ENCODE data around the gene C12orf56. TPM values are rescaled to one million over a fixed set of nuclear protein-coding genes. Genes with fewer than 3 reads are reported as not detected.

C12orf56 gene
- total RNA-seq, 1 experiment from 2014 or later = 9.3 TPM

DNA sequence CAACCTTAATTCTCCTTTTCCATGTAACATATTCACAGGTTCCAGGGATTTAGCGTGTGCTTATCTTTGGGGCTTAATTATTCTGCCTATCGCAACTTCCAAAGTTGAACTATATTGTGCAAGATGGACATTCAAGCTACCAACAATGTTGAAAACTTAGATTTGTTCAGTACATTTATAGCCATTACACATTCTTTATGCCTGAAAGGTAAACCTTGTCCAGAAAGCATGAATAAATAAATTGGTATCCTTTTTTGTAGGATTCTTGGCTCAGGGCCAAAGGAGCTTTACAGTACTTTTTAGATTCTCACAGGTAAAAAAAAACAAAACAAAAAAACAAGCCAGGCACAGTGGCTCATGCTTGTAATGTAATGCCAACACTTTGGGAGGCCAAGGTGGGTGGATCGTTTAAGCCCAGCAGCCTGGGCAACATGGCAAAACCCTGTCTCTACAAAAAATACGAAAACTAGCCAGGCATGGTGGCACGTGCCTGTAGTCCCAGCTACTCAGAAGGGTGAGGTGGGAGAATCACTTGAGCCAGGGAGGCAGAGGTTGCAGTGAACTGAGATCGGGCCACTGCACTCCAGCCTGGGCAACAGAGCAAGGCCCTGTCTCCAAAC, 3.3 kb downstream of the C12orf56 start:
- Mint-ChIP-seq H3K4me3 (ENCODE audit: unreplicated experiment) (no peak overlapping the region), H3K4me1 (ENCODE audit: low read depth, unreplicated experiment) (no peaks in the 10 kb centered on the region), H3K27ac (ENCODE audit: unreplicated experiment) (no peak overlapping the region), H3K36me3 (ENCODE audit: insufficient read depth, unreplicated experiment) (no peaks in the 10 kb centered on the region), H3K9me3 (ENCODE audit: unreplicated experiment) (no peaks in the 10 kb centered on the region), H3K27me3 (ENCODE audit: insufficient read depth, unreplicated experiment) (no peaks in the 10 kb centered on the region)
- intact Hi-C loops (cut with micrococcal nuclease; ENCODE audit: unreplicated experiment) = no loop called here
- DNase-seq = no peak
- TF ChIP-seq, protein P1, sequence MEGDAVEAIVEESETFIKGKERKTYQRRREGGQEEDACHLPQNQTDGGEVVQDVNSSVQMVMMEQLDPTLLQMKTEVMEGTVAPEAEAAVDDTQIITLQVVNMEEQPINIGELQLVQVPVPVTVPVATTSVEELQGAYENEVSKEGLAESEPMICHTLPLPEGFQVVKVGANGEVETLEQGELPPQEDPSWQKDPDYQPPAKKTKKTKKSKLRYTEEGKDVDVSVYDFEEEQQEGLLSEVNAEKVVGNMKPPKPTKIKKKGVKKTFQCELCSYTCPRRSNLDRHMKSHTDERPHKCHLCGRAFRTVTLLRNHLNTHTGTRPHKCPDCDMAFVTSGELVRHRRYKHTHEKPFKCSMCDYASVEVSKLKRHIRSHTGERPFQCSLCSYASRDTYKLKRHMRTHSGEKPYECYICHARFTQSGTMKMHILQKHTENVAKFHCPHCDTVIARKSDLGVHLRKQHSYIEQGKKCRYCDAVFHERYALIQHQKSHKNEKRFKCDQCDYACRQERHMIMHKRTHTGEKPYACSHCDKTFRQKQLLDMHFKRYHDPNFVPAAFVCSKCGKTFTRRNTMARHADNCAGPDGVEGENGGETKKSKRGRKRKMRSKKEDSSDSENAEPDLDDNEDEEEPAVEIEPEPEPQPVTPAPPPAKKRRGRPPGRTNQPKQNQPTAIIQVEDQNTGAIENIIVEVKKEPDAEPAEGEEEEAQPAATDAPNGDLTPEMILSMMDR (IDR thresholded peaks at IDR 0.05; ENCODE audit: insufficient read depth in 1 of 2, low read depth in 1 of 2, low read length in 1 of 2, severe bottlenecking in 1 of 2, unreplicated experiment in 1 of 2) = no peak
- no TSS peak for BruUV-seq (replicated peaks)
- ChIA-PET POLR2A (no interaction called here), CTCF (no interaction called here)
- Histone ChIP-seq H3K9me3 (no peaks in the 10 kb centered on the region), H3K27me3 (replicated peaks; ENCODE audit: control insufficient read depth, insufficient read depth, low read length) (no peaks in the 10 kb centered on the region), H3K4me1 (no peaks in the 10 kb centered on the region), H3K4me3 (ENCODE audit: low read depth, low read length) (no peak overlapping the region), H3K36me3 (ENCODE audit: control insufficient read depth, insufficient read depth, low read length) (no peaks in the 10 kb centered on the region)

DNA sequence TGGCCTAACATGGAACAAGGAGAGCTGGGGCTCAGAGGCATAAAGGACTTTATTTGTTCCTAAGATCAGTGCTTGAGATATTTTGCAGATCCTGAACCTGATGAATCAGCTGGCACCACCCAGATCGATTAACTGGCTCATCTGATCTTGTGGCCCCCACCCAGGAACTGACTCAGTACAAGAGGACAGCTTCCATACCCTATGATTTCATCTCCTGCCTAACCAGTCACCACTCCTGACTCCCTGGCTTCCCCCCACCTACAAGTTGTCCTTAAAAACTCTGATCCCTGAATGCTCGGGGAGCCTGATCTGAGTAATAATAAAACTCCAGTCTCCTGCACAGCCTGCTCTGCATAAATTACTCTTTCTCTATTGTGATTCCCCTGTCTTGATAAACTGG, 5.1 kb downstream of the C12orf56 start:
- no peak overlapping the region for H3K27ac Mint-ChIP-seq (ENCODE audit: unreplicated experiment)
- no TSS peak for BruUV-seq (replicated peaks)
- Histone ChIP-seq H3K9me3 (peaks cover 7% of the 10 kb centered on the region; the same call in 1 of the 2 replicates), H3K36me3 (ENCODE audit: control insufficient read depth, insufficient read depth, low read length) (no peaks in the 10 kb centered on the region), H3K4me1 (no peaks in the 10 kb centered on the region), H3K4me3 (ENCODE audit: low read depth, low read length) (no peak overlapping the region), H3K27me3 (replicated peaks; ENCODE audit: control insufficient read depth, insufficient read depth, low read length) (no peaks in the 10 kb centered on the region)
- no peak for DNase-seq
- intact Hi-C loops (cut with micrococcal nuclease; ENCODE audit: unreplicated experiment) = no loop called here
- ChIA-PET POLR2A (no interaction called here), CTCF (no interaction called here)
- TF ChIP-seq, protein P1 (IDR thresholded peaks at IDR 0.05; ENCODE audit: insufficient read depth in 1 of 2, low read depth in 1 of 2, low read length in 1 of 2, severe bottlenecking in 1 of 2, unreplicated experiment in 1 of 2) = no peak
- peaks cover 4% of the 10 kb centered on the region for H3K36me3 Mint-ChIP-seq (ENCODE audit: insufficient read depth, unreplicated experiment)
- peaks cover 15% of the 10 kb centered on the region for H3K9me3 Mint-ChIP-seq (ENCODE audit: unreplicated experiment)
- no peaks in the 10 kb centered on the region for H3K27me3 Mint-ChIP-seq (ENCODE audit: insufficient read depth, unreplicated experiment)
- no peaks in the 10 kb centered on the region for H3K4me1 Mint-ChIP-seq (ENCODE audit: low read depth, unreplicated experiment)
- H3K4me3 Mint-ChIP-seq (ENCODE audit: unreplicated experiment) = no peak overlapping the region

DNA sequence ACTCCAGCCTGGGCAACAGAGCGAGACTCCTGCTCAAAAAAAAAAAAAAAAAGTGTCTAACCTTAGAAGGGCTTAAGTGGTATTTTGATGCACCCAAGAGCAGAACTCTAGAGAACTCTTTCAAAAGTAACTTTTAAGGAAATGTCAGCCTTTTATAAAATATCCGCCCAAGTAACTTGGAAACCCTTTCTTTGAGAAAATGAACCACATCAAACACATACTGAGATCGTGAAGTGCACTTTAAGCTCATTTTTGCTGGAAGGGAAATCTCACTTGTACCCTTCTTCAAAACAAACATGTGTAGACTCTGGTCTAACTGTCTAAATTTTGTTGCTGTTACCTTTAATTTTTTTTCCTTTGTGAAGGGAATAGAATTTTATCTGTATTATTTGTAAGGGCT, 5.5 kb downstream of the C12orf56 start:
- Mint-ChIP-seq H3K27ac (ENCODE audit: unreplicated experiment) (no peak overlapping the region), H3K9me3 (ENCODE audit: unreplicated experiment) (peaks cover 19% of the 10 kb centered on the region), H3K36me3 (ENCODE audit: insufficient read depth, unreplicated experiment) (peaks cover 6% of the 10 kb centered on the region), H3K4me3 (ENCODE audit: unreplicated experiment) (no peak overlapping the region), H3K27me3 (ENCODE audit: insufficient read depth, unreplicated experiment) (no peaks in the 10 kb centered on the region), H3K4me1 (ENCODE audit: low read depth, unreplicated experiment) (no peaks in the 10 kb centered on the region)
- Histone ChIP-seq H3K27me3 (replicated peaks; ENCODE audit: control insufficient read depth, insufficient read depth, low read length) (no peaks in the 10 kb centered on the region), H3K4me1 (no peaks in the 10 kb centered on the region), H3K4me3 (ENCODE audit: low read depth, low read length) (no peak overlapping the region), H3K9me3 (peaks cover 7% of the 10 kb centered on the region; the same call in 1 of the 2 replicates), H3K36me3 (ENCODE audit: control insufficient read depth, insufficient read depth, low read length) (no peaks in the 10 kb centered on the region)
- ChIA-PET POLR2A (no interaction called here), CTCF (no interaction called here)
- TF ChIP-seq, protein P1 (IDR thresholded peaks at IDR 0.05; ENCODE audit: insufficient read depth in 1 of 2, low read depth in 1 of 2, low read length in 1 of 2, severe bottlenecking in 1 of 2, unreplicated experiment in 1 of 2) = no peak
- DNase-seq = no peak
- BruUV-seq (replicated peaks) = no TSS peak
- intact Hi-C loops (cut with micrococcal nuclease; ENCODE audit: unreplicated experiment) = no loop called here

Data from Caco-2 (cell line).